ENCODE data around the gene KRT25. TPM values are rescaled to one million over a fixed set of nuclear protein-coding genes. Genes with fewer than 3 reads are reported as not detected.

The KRT25 gene
- total and polyA plus RNA-seq, 2 of the 4 experiments (the other 2 are of a cell fraction) = not detected

DNA sequence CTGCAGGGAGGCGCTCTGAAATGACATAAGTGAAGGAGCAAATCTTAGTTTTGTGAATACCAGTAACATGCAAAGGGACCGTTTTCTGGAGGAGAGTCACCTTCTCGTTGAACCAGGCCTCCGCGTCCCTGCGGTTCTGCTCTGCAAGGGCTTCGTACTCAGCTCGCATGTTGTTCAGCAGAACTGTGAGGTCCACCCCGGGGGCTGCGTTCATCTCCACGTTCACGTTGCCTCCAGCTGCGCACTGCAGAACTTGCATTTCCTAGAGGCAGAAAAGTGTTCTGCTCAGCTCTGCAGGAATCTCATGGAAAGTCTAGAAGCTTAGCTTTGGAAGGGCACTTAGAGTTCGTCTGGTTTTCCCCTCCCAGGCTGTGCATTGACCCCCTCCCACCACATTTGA, 4.1 kb downstream of the KRT25 start:
- H3K4me1 ChIP-seq (ENCODE audit: control insufficient read depth, insufficient read depth, low read length) = no peaks in the 10 kb centered on the region
- H3K56ac ChIP-seq (ENCODE audit: extremely low read depth, insufficient read depth, low read length) = no peak overlapping the region
- no peak for DNase-seq
- no peaks in the 10 kb centered on the region for H3K79me1 ChIP-seq (ENCODE audit: low read depth in 1 of 2, low read length in 2 of 2)
- CTCF ChIA-PET = no interaction called here
- no peaks in the 10 kb centered on the region for H3K9me1 ChIP-seq (ENCODE audit: insufficient read depth, low read length)
- H4K91ac ChIP-seq (ENCODE audit: insufficient read depth, low read depth, low read length) = no peak overlapping the region
- POLR2A ChIA-PET (ENCODE audit: unreplicated experiment) = no interaction called here
- WGBS, 2 experiments (ENCODE audit: extremely low coverage in 2 of 2, insufficient read length in 1 of 2) = 85% methylated on average over 7 of the region's 14 CpGs; no CpG with 5 or more reads in 1 of the 2 experiments
- no peak overlapping the region for H3K14ac ChIP-seq (replicated peaks; ENCODE audit: low read depth, low read length)
- in situ Hi-C loops (cut with MboI; ENCODE audit: low sequenced_read_pairs) = no loop called here
- no peak overlapping the region for H3K27ac ChIP-seq (ENCODE audit: insufficient read depth, low read length)
- dilution Hi-C loops (cut with HindIII; ENCODE audit: low sequenced_read_pairs, unreplicated experiment) = no loop called here
- no peaks in the 10 kb centered on the region for H4K20me1 ChIP-seq (ENCODE audit: insufficient read depth, low read length)
- H3K9me3 ChIP-seq (ENCODE audit: control insufficient read depth, insufficient read depth, low read length) = no peaks in the 10 kb centered on the region
- no peak overlapping the region for H3K4me2 ChIP-seq (ENCODE audit: low read depth, low read length)
- no peaks in the 10 kb centered on the region for H3K36me3 ChIP-seq (ENCODE audit: control insufficient read depth, insufficient read depth, low read length)
- intact Hi-C loops (cut with micrococcal nuclease) = loop anchor here (10.0 kb wide), 1 partner anchor 46 kb away; the partner anchor contains the start of gene KRT24
- H2AK9ac ChIP-seq (replicated peaks; ENCODE audit: low read depth, low read length, poor library complexity) = no peak overlapping the region
- BruUV-seq (replicated peaks) = no TSS peak
- H2AK5ac ChIP-seq (ENCODE audit: low read depth, low read length) = no peak overlapping the region
- no peak overlapping the region for H4K5ac ChIP-seq (ENCODE audit: low read depth, low read length)
- no peak overlapping the region for H3K9ac ChIP-seq (ENCODE audit: low read depth, low read length)
- no peak overlapping the region for H2BK15ac ChIP-seq (ENCODE audit: low read depth, low read length)
- H2BK20ac ChIP-seq (ENCODE audit: low read depth, low read length) = no peak overlapping the region
- H2AFZ ChIP-seq (replicated peaks; ENCODE audit: low read length, poor library complexity) = no peak overlapping the region
- no peak for TF ChIP-seq RFX5 (IDR thresholded peaks at IDR 0.05; ENCODE audit: low read depth, low read length)
- no peak for TF ChIP-seq POLR2A (IDR thresholded peaks at IDR 0.05; ENCODE audit: low read depth, low read length)
- no peak for TF ChIP-seq ELK1 (IDR thresholded peaks at IDR 0.05; ENCODE audit: borderline replicate concordance, low read depth, low read length)
- TF ChIP-seq RAD21 (IDR thresholded peaks at IDR 0.05; ENCODE audit: low read length) = no peak
- no peak for TF ChIP-seq MAFK (IDR thresholded peaks at IDR 0.05; ENCODE audit: low read depth, low read length)
- TF ChIP-seq USF2 (IDR thresholded peaks at IDR 0.05; ENCODE audit: low read depth, low read length) = no peak
- no peak for TF ChIP-seq BHLHE40 (IDR thresholded peaks at IDR 0.05; ENCODE audit: low read depth, low read length)
- TF ChIP-seq, protein P1, sequence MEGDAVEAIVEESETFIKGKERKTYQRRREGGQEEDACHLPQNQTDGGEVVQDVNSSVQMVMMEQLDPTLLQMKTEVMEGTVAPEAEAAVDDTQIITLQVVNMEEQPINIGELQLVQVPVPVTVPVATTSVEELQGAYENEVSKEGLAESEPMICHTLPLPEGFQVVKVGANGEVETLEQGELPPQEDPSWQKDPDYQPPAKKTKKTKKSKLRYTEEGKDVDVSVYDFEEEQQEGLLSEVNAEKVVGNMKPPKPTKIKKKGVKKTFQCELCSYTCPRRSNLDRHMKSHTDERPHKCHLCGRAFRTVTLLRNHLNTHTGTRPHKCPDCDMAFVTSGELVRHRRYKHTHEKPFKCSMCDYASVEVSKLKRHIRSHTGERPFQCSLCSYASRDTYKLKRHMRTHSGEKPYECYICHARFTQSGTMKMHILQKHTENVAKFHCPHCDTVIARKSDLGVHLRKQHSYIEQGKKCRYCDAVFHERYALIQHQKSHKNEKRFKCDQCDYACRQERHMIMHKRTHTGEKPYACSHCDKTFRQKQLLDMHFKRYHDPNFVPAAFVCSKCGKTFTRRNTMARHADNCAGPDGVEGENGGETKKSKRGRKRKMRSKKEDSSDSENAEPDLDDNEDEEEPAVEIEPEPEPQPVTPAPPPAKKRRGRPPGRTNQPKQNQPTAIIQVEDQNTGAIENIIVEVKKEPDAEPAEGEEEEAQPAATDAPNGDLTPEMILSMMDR (conservative IDR thresholded peaks at IDR 0.05; ENCODE audit: low read depth, low read length) = no peak
- TF ChIP-seq MAZ (IDR thresholded peaks at IDR 0.05; ENCODE audit: borderline replicate concordance, low read depth, low read length) = no peak
- TF ChIP-seq CHD1 (IDR thresholded peaks at IDR 0.05; ENCODE audit: low read depth, low read length) = no peak
- TF ChIP-seq CEBPB (IDR thresholded peaks at IDR 0.05; ENCODE audit: low read depth, low read length) = no peak
- no peak for TF ChIP-seq RCOR1 (IDR thresholded peaks at IDR 0.05; ENCODE audit: insufficient replicate concordance, low read length)
- H4K8ac ChIP-seq (ENCODE audit: low read depth in 2 of 2, low read length in 2 of 2) = no peak overlapping the region
- H2BK5ac ChIP-seq (ENCODE audit: low read depth, low read length, poor library complexity, severe bottlenecking) = no peak overlapping the region
- no peak overlapping the region for H3K18ac ChIP-seq (ENCODE audit: low read depth, low read length)
- no peak overlapping the region for H3K4ac ChIP-seq (ENCODE audit: low read depth, low read length)
- no peak overlapping the region for H2BK120ac ChIP-seq (ENCODE audit: low read depth, low read length)
- no peak overlapping the region for H3K4me3 ChIP-seq (ENCODE audit: insufficient read depth, low read depth, low read length)
- H3K23ac ChIP-seq (ENCODE audit: low read depth, low read length) = no peak overlapping the region
- no peak for ATAC-seq (ENCODE audit: low read depth)
- peaks cover 19% of the 10 kb centered on the region for H3K27me3 ChIP-seq (ENCODE audit: control insufficient read depth, insufficient read depth, low read length)
